ENCODE results near the gene FADS6.
"Not testable (repeated sequence)": the region's sequence is repeated elsewhere in the genome, so short reads cannot be mapped to it uniquely, and the experiment has no call there.

DNA sequence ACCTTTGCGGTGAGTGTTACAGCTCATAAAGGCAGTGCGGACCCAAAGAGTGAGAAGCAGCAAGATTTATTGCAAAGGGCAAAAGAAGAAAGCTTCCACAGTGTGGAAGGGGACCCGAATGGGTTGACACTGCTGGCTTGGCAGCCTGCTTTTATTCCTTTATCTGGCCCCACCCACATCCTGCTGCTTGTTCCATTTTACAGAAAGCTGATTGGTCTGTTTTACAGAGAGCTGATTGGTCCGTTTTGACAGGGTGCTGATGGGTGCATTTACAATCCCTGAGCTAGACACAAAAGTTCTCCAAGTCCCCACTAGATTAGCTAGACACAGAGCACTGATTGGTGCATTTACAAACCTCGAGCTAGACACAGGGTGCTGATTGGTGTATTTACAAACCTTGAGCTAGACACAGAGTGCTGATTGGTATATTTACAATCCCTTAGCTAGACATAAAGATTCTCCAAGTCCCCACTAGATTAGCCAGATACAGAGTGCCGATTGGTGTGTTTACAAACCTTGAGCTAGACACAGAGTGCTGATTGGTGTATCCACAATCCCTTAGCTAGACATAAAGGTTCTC lies 12.9 kb upstream of the FADS6 start:
- TF ChIP-seq POLR2A, POLR2AphosphoS5, EP300, CTCF (IDR thresholded peaks at IDR 0.05): not testable (repeated sequence)
